ENCODE measurements around the gene CAMTA1. TPM values are rescaled to one million over a fixed set of nuclear protein-coding genes. Genes with fewer than 3 reads are reported as not detected.

CAMTA1 gene
- total and polyA plus RNA-seq, 8 donors: 42.8 to 213 (median 118) TPM

DNA sequence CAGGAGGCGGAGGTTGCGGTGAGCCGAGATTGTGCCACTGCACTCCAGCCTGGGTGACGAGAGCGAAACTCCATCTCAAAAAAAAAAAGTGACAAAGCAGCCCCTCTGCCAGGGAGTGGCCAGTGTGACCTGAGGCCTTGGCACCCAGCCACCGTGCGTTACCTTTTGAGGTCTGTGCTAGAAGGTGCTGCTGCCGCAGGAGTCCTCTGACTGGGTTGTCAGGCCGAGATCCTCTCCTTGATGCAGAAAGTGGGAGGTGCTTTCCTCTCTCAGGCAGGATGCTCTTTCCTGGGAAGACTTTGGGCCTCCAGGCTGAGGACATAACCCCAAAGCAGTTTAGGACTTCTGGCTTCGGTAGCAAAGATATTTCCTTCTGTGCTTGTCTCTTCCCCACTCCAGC, 705.3 kb downstream of the CAMTA1 start:
- no peak for DNase-seq
- H3K27ac ChIP-seq: peak overlapping the region in 2 of 5 donors; percentile 55 to 62
- H3K4me1 ChIP-seq: peaks cover 0 to 19% (median 15%) of the 10 kb centered on the region in 4 donors
- no peak for TF ChIP-seq POLR2A (IDR thresholded peaks at IDR 0.05)
- intact Hi-C loops (cut with DNase I; ENCODE audit: low total_unique reads): no loop called here
- H3K27me3 ChIP-seq: peaks cover 0 to 5% (median 0%) of the 10 kb centered on the region in 3 donors
- no peaks in the 10 kb centered on the region for H3K9me3 ChIP-seq
- no peaks in the 10 kb centered on the region for H3K36me3 ChIP-seq
- no peak overlapping the region for H3K4me3 ChIP-seq
- WGBS, 5 donors: 75 to 84% (median 81%) methylated on average over 10 of the region's 10 CpGs

GRCh38 chr1:7491109-7491817, 706.0 kb downstream of the CAMTA1 start:
- H3K9me3 ChIP-seq: no peaks in the 10 kb centered on the region
- intact Hi-C loops (cut with DNase I; ENCODE audit: low total_unique reads): no loop called here
- H3K36me3 ChIP-seq: no peaks in the 10 kb centered on the region
- H3K27ac ChIP-seq: peak overlapping the region in 3 of 5 donors; percentile 49 to 62 (median 55)
- DNase-seq: peak in 1 of 2 donors; percentile 86
- TF ChIP-seq POLR2AphosphoS5 (IDR thresholded peaks at IDR 0.05): peak in 1 of 3 donors; percentile 16
- no peak for TF ChIP-seq CTCF (IDR thresholded peaks at IDR 0.05)
- no peak for TF ChIP-seq POLR2A (IDR thresholded peaks at IDR 0.05)
- no peak for TF ChIP-seq EP300 (IDR thresholded peaks at IDR 0.05)
- H3K4me3 ChIP-seq: no peak overlapping the region
- peaks cover 0 to 5% (median 0%) of the 10 kb centered on the region in 3 donors for H3K27me3 ChIP-seq
- WGBS, 5 donors: 28 to 32% (median 28%) methylated on average over 17 of the region's 17 CpGs
- H3K4me1 ChIP-seq: peaks cover 0 to 19% (median 15%) of the 10 kb centered on the region in 4 donors

DNA sequence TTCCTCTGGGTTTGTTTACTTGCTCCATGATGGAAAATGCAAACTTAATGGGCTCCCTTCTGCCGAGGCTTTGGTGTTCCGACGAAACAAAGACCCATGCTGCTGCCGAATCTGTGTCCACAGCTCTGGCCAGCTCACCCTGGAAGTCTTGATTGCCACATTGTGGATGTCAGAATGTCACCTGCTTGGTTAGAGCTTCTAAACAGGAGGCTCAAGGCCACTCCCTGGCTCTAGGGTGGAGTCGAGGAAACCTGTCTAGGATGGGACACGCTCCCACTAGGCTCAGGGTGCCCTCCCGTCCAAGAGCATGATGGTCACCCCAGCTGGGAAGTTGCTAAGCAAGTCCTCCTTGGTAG, 706.5 kb downstream of the CAMTA1 start:
- Histone ChIP-seq H3K9me3 (no peaks in the 10 kb centered on the region), H3K36me3 (no peaks in the 10 kb centered on the region), H3K4me3 (no peak overlapping the region), H3K27ac (peak overlapping the region in 3 of 5 donors; percentile 49 to 62 (median 55)), H3K27me3 (peaks cover 0 to 5% (median 0%) of the 10 kb centered on the region in 3 donors), H3K4me1 (peaks cover 0 to 19% (median 15%) of the 10 kb centered on the region in 4 donors)
- 21 to 28% (median 26%) methylated on average over 7 of the region's 7 CpGs for WGBS, 5 donors
- intact Hi-C loops (cut with DNase I; ENCODE audit: low total_unique reads): no loop called here
- TF ChIP-seq EP300 (IDR thresholded peaks at IDR 0.05) (no peak), POLR2AphosphoS5 (IDR thresholded peaks at IDR 0.05) (no peak), CTCF (IDR thresholded peaks at IDR 0.05) (no peak), POLR2A (IDR thresholded peaks at IDR 0.05) (no peak)
- peak in 1 of 2 donors; percentile 36 for DNase-seq

GRCh38 chr1:7493711-7494454, 708.6 kb downstream of the CAMTA1 start:
- H3K27me3 ChIP-seq: peaks cover 0 to 5% (median 0%) of the 10 kb centered on the region in 3 donors
- intact Hi-C loops (cut with DNase I; ENCODE audit: low total_unique reads): no loop called here
- H3K4me1 ChIP-seq: peaks cover 0 to 19% (median 15%) of the 10 kb centered on the region in 4 donors
- no peaks in the 10 kb centered on the region for H3K9me3 ChIP-seq
- no peak for TF ChIP-seq POLR2A (IDR thresholded peaks at IDR 0.05)
- TF ChIP-seq EP300 (IDR thresholded peaks at IDR 0.05): no peak
- TF ChIP-seq CTCF (IDR thresholded peaks at IDR 0.05): no peak
- no peak for TF ChIP-seq POLR2AphosphoS5 (IDR thresholded peaks at IDR 0.05)
- H3K36me3 ChIP-seq: no peaks in the 10 kb centered on the region
- WGBS, 5 donors: 62 to 85% (median 74%) methylated on average over 16 to 17 of the region's 17 CpGs
- no peak overlapping the region for H3K4me3 ChIP-seq
- DNase-seq: no peak
- H3K27ac ChIP-seq: no peak overlapping the region

Measured in stomach (tissue), 9 donors.